ENCODE measurements around the gene IRAK3. TPM values are rescaled to one million over a fixed set of nuclear protein-coding genes. Genes with fewer than 3 reads are reported as not detected.

The IRAK3 gene
- total RNA-seq, 1 experiment from 2014 or later: 57.3 TPM

GRCh38 chr12:66241061-66242043 is 52.3 kb downstream of the IRAK3 start:
- Histone ChIP-seq H3K27me3 (no peaks in the 10 kb centered on the region), H3K4me1 (peaks cover 71% of the 10 kb centered on the region), H3K9me3 (replicated peaks) (no peaks in the 10 kb centered on the region), H3K4me3 (no peak overlapping the region), H3K36me3 (peaks cover 30% of the 10 kb centered on the region), H3K27ac (peak overlapping the region; percentile 96)
- DNase-seq: peak; percentile 72 to 95

GRCh38 chr12:66242311-66242710 is 53.3 kb downstream of the IRAK3 start:
- Histone ChIP-seq H3K4me3 (no peak overlapping the region), H3K27ac (peak overlapping the region; percentile 96), H3K27me3 (no peaks in the 10 kb centered on the region), H3K4me1 (peaks cover 62% of the 10 kb centered on the region), H3K9me3 (replicated peaks) (no peaks in the 10 kb centered on the region), H3K36me3 (peaks cover 37% of the 10 kb centered on the region)
- peak; percentile 74 to 86 for DNase-seq

GRCh38 chr12:66243911-66244310 is 54.9 kb downstream of the IRAK3 start:
- H3K9me3 ChIP-seq (replicated peaks): no peaks in the 10 kb centered on the region
- H3K4me3 ChIP-seq: no peak overlapping the region
- no peak overlapping the region for H3K27ac ChIP-seq
- peaks cover 50% of the 10 kb centered on the region for H3K36me3 ChIP-seq
- peaks cover 46% of the 10 kb centered on the region for H3K4me1 ChIP-seq
- H3K27me3 ChIP-seq: no peaks in the 10 kb centered on the region
- DNase-seq: no peak

- peaks cover 41% of the 10 kb centered on the region for H3K4me1 ChIP-seq
- no peak overlapping the region for H3K27ac ChIP-seq
- H3K9me3 ChIP-seq (replicated peaks): no peaks in the 10 kb centered on the region
- peaks cover 54% of the 10 kb centered on the region for H3K36me3 ChIP-seq
- no peaks in the 10 kb centered on the region for H3K27me3 ChIP-seq
- no peak overlapping the region for H3K4me3 ChIP-seq
- DNase-seq: no peak
Observed at GRCh38 chr12:66244446-66244845, 55.4 kb downstream of the IRAK3 start.

GRCh38 chr12:66247741-66248140 is 58.7 kb downstream of the IRAK3 start:
- no peak for DNase-seq
- Histone ChIP-seq H3K27me3 (no peaks in the 10 kb centered on the region), H3K4me3 (no peak overlapping the region), H3K36me3 (peaks cover 66% of the 10 kb centered on the region), H3K27ac (no peak overlapping the region), H3K4me1 (peaks cover 10% of the 10 kb centered on the region), H3K9me3 (replicated peaks) (no peaks in the 10 kb centered on the region)

- Histone ChIP-seq H3K9me3 (replicated peaks) (no peaks in the 10 kb centered on the region), H3K4me3 (no peak overlapping the region), H3K27me3 (no peaks in the 10 kb centered on the region), H3K27ac (no peak overlapping the region), H3K4me1 (no peaks in the 10 kb centered on the region; the same call in 1 of the 2 replicates), H3K36me3 (peaks cover 42% of the 10 kb centered on the region)
- no peak for DNase-seq
Observed at GRCh38 chr12:66251049-66251448, 62.0 kb downstream of the IRAK3 start.

GRCh38 chr12:66252771-66253170 is 63.8 kb downstream of the IRAK3 start:
- Histone ChIP-seq H3K36me3 (peaks cover 28% of the 10 kb centered on the region), H3K9me3 (replicated peaks) (no peaks in the 10 kb centered on the region), H3K4me3 (no peak overlapping the region), H3K4me1 (no peaks in the 10 kb centered on the region; the same call in 1 of the 2 replicates), H3K27me3 (no peaks in the 10 kb centered on the region), H3K27ac (no peak overlapping the region)
- DNase-seq: no peak

GRCh38 chr12:66255737-66256136 is 66.7 kb downstream of the IRAK3 start:
- H3K27me3 ChIP-seq: no peaks in the 10 kb centered on the region
- no peaks in the 10 kb centered on the region; the same call in 1 of the 2 replicates for H3K4me1 ChIP-seq
- no peak overlapping the region for H3K27ac ChIP-seq
- no peak overlapping the region for H3K4me3 ChIP-seq
- H3K36me3 ChIP-seq: no peaks in the 10 kb centered on the region; the same call in none of the 2 replicates
- DNase-seq: no peak
- H3K9me3 ChIP-seq (replicated peaks): no peaks in the 10 kb centered on the region

GRCh38 chr12:66258011-66258410 is 69.0 kb downstream of the IRAK3 start:
- DNase-seq: peak in 1 of 2 experiments; percentile 37
- Histone ChIP-seq H3K27ac (no peak overlapping the region), H3K9me3 (replicated peaks) (no peaks in the 10 kb centered on the region), H3K27me3 (no peaks in the 10 kb centered on the region), H3K4me1 (no peaks in the 10 kb centered on the region; the same call in 1 of the 2 replicates), H3K36me3 (no peaks in the 10 kb centered on the region; the same call in 1 of the 2 replicates), H3K4me3 (no peak overlapping the region)

GRCh38 chr12:66262737-66263136 is 73.7 kb downstream of the IRAK3 start:
- Histone ChIP-seq H3K27me3 (no peaks in the 10 kb centered on the region), H3K4me3 (no peak overlapping the region), H3K27ac (no peak overlapping the region), H3K9me3 (replicated peaks) (no peaks in the 10 kb centered on the region), H3K4me1 (no peaks in the 10 kb centered on the region), H3K36me3 (no peaks in the 10 kb centered on the region)
- no peak for DNase-seq

- H3K4me3 ChIP-seq: no peak overlapping the region
- H3K36me3 ChIP-seq: no peaks in the 10 kb centered on the region
- H3K27me3 ChIP-seq: no peaks in the 10 kb centered on the region
- H3K27ac ChIP-seq: no peak overlapping the region
- DNase-seq: no peak
- no peaks in the 10 kb centered on the region for H3K9me3 ChIP-seq (replicated peaks)
- H3K4me1 ChIP-seq: peaks cover 4% of the 10 kb centered on the region; the same call in 1 of the 2 replicates
Observed at GRCh38 chr12:66268562-66268961, 79.5 kb downstream of the IRAK3 start.

- no peak for DNase-seq
Observed at GRCh38 chr12:66269142-66269541, 80.1 kb downstream of the IRAK3 start.

GRCh38 chr12:66269757-66270383 is 80.9 kb downstream of the IRAK3 start:
- H3K27me3 ChIP-seq: no peaks in the 10 kb centered on the region
- no peak overlapping the region for H3K27ac ChIP-seq
- no peak overlapping the region for H3K4me3 ChIP-seq
- no peaks in the 10 kb centered on the region for H3K9me3 ChIP-seq (replicated peaks)
- peaks cover 4% of the 10 kb centered on the region; the same call in 1 of the 2 replicates for H3K4me1 ChIP-seq
- DNase-seq: peak; percentile 26 to 70
- no peaks in the 10 kb centered on the region for H3K36me3 ChIP-seq

More at GRCh38 chr12:66269142-66269541, 80.1 kb downstream of the IRAK3 start:
- Histone ChIP-seq H3K27me3 (no peaks in the 10 kb centered on the region), H3K4me1 (peaks cover 4% of the 10 kb centered on the region; the same call in 1 of the 2 replicates), H3K27ac (no peak overlapping the region), H3K36me3 (no peaks in the 10 kb centered on the region), H3K9me3 (replicated peaks) (no peaks in the 10 kb centered on the region), H3K4me3 (no peak overlapping the region)

- Histone ChIP-seq H3K36me3 (no peaks in the 10 kb centered on the region), H3K4me1 (peaks cover 4% of the 10 kb centered on the region; the same call in 1 of the 2 replicates), H3K27me3 (no peaks in the 10 kb centered on the region), H3K9me3 (replicated peaks) (no peaks in the 10 kb centered on the region), H3K4me3 (no peak overlapping the region), H3K27ac (no peak overlapping the region)
- DNase-seq: peak in 1 of 2 experiments; percentile 31
Observed at GRCh38 chr12:66270613-66271012, 81.6 kb downstream of the IRAK3 start.

- Histone ChIP-seq H3K9me3 (replicated peaks) (no peaks in the 10 kb centered on the region), H3K4me3 (no peak overlapping the region), H3K27ac (no peak overlapping the region), H3K4me1 (peaks cover 4% of the 10 kb centered on the region; the same call in 1 of the 2 replicates), H3K27me3 (no peaks in the 10 kb centered on the region), H3K36me3 (no peaks in the 10 kb centered on the region)
- DNase-seq: no peak
Observed at GRCh38 chr12:66272650-66273049, 83.6 kb downstream of the IRAK3 start.
